Measurements from ENCODE around the gene EFNA2.

EFNA2 gene

DNA sequence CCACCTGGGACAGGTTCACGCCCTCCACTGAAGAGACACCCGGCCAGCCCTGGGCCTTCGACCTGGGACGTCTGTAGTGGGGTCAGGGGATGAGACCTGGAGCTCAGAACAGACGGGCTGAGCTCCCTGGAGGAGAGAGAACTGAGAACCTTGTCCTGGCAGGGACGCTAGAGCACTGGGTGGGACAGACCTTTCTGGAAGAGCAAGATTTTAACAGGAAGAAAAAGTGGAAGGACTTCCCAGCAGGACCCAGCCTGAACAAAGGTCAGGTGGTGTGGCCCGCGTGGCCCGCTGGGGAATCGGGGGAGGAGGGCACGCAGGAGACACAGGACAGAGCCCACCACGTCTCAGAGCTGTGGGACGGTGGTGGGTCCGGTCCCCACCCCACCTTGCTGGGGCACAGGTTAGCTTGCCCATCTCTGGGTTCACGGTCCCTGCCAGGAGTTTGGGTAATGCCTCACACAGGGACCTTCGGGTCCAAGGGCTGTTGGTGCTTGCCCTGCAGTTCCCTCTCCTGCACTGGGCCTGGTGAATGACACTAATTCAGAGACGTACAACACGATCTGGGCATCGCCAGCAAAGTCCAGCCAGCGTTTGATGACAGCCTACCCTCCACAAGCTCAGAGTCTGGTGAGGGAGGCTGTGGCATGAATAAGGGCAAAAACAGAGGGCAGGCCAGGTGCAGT lies 1.2 kb upstream of the EFNA2 start:
- no peak for DNase-seq (ENCODE audit: low read depth)

DNA sequence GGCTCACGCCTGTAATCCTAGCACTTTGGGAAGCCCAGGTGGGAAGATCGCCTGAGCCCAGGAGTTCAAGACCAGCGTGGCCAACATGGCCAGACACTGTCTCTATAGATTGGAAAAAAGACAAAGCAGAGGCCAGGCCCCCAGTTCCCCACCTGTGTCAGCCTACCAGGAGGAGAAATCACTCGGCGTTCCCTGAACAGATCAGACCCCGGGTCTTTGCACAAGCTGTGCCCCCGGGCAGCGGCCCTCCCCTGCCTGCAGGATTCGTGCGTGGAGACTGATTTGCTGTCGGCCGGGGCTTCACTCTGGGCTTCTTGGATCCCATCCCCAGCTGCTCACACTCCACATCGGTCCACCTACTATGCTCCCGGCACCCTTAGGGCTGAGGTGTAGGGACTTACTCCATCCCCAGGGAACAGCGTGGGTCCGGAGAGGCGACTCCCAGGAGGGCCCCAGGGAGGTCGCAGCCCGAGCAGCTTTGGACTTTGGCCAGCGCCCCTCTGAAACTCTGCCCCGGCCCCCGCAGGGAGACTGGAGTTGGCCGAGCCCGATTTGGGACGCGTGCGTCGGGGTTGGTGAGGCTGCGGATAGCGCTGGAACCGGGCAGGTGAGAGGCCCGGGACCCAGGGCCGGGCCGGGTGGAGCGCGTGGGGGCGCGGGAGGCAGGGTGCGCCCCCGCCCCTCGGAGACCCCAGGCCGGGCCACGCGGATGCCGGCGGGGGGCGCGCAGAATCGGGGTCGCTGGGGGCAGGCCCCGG lies 515 bp upstream of the EFNA2 start:
- DNase-seq (ENCODE audit: low read depth), result no peak

DNA sequence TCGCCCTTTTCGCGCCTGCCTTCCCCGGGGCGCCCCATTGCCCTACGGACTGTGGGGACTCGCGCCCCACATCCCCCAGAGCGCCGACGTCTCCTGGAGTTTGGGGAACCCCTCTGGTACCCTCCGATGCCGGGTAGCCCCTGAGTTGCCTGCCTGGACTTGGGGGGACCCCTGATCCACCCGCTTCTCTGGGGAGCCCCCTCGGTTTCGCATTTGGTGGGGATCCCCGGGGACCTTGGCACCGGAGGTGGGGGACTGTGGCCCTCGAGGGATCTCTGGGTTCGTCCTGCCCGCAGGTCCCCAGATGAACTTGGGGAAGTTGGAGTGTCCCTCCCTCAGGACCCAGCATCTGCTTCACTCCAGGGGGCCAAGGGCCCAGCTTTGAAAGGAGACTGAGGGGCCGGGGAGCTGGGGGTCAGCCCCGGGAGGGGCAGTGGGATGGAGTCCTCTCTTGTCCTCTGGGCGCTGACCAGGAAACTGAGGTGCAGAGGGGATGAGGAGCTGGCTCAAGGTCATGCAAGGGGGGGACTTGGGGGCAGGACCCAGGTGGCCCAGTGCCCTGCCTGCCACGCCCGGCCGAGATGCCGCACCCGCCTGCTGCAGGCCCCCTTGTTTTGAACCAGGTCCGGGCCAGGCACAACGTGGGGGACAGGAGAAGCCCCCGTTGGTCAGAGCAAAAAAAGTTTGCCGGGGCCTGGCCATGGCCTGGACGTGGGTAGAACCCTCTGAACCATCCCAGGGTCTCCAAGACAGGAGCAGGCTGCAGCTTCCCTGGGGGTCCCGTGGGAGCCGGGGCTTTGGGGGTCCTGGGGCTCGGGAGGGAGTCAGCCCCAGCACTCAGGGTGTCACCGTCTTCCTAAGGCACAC lies 1.0 kb downstream of the EFNA2 start:
- no peak for DNase-seq (ENCODE audit: low read depth)

- no peak for DNase-seq (ENCODE audit: low read depth)
Measured at GRCh38 chr19:1287354-1288225, 1.9 kb downstream of the EFNA2 start.

DNA sequence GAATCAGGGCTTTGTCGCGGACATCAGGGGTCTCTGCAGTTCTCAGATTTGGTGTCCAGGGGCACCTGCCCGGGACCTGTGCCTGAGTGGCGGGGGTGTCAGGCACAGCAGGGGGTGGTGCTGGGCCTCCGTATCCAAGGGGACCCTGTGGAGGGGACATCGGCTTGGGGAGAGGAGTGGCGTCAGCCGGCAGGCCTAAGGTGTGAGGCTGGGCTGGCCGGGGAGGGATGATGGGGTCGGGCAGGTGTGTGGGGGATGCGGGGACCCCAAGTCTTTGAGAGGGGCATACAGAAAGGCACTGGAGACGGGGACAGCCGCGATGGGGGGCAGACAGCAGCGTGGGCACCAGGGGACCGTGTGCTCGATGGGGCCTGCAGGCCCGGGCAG lies 2.5 kb downstream of the EFNA2 start:
- no peak for DNase-seq (ENCODE audit: low read depth)

- DNase-seq (ENCODE audit: low read depth), result no peak
Measured at GRCh38 chr19:1288833-1289685, 3.4 kb downstream of the EFNA2 start.

DNA sequence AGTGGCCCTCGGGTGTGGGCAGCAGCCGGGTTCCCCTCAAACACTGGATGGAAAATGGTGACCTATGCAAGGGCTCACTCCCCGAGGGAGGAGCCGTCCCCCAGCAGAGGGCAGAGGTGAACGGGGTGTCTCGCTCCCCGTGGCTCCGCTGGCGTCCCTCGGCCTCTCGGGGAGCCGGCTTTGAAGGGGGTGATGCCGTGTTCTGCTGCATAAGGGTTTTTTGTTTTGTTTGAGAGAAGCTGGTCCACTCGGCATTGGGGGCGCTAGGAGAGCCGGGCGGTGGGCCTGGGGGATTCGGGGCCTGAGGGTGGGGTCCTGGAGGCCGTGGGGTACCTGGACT lies 4.0 kb downstream of the EFNA2 start:
- DNase-seq (ENCODE audit: low read depth), result no peak

- no peak for DNase-seq (ENCODE audit: low read depth)
Measured at GRCh38 chr19:1290196-1290702, 4.6 kb downstream of the EFNA2 start.

DNA sequence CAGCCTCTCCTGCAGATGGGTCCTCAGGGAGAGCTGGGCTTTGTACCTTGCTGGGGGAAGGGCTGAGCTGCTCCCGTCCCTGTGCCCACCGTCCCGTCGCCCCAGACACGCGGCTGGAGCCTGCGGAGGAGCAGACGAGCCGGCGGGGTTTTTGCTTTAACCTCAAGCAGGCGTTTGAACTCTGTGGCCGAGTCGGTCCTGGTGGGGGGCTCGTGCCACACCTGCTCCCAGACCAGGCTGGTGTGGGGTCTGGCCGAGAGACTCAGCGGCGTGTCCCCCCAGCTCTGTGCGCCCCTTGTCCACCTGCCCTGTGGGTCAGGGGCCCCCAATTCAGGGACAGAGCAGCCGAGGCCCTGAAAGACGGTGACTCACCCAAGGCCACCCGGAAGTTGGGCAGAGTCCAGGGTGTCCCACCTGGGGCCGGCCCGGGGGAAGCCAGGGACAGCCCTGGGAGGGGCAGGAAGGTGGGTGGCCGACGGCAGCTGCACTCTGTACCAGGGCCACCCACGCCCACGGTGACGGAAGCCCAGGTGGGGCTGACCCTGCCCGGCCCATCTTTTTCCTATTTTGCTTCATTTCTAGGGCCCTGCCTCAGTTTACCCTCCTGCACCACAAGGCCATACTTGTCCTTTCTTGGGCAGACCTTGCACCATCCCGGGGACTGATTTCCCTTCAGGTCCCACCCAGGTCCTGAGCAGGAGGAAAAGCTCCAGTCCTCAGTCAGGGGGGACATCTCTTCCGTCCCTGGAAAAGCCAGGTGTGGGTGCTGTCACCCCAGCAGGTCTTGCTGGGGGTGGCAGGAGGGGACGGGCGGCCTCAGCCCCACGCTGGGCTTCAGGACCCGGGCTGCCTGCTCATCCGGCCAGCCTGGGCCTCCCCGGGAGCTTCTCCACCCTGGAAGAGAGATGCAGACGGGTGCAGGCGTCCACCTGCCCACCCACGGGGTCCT lies 5.3 kb downstream of the EFNA2 start:
- no peak for DNase-seq (ENCODE audit: low read depth)

GRCh38 chr19:1291761-1292418 lies 6.2 kb downstream of the EFNA2 start:
- DNase-seq (ENCODE audit: low read depth), result no peak

GRCh38 chr19:1292419-1293151 lies 6.9 kb downstream of the EFNA2 start:
- DNase-seq (ENCODE audit: low read depth), result no peak

DNA sequence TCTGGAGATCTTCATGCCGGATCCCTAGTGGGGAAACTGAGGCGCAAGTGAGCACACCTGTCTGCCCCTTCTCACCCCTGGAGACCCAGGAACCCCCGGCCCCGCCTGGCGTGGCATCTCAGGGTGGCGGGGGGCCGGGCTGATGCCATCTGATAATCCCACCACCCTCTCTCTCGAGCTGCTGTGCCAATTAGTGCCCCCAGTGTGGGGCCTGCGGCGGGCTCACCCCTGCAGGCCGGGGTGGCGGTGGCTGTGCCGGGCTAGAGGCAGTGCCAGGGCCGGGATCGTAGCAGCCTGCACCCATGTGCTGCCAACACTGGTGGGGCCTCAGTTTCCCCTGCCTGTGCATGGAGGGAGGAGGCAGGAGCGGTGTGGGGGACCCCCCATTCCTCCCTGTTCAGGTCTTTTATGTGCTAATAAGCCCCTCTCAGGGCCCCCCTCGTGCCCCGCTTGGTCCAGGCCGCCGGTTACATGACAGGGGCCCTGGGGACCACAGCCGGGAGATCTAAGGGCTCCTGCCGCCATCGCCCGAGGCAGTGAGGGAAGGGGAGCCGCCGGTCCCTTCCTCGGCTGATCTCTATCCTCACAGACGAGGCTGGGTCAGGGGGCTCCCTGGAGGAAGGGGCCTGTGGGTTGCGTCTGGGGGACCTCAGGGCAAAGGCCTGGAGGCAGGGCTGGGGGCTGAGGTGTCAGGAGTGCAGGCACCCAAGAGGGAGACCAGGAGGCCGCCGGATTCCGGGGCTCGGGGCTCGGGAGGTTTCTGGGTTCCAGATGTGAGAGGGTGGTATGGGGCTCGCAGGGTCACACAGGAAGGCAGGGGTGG lies 8.3 kb downstream of the EFNA2 start:
- DNase-seq (ENCODE audit: low read depth), result no peak

GRCh38 chr19:1294688-1295087 lies 9.0 kb downstream of the EFNA2 start:
- DNase-seq (ENCODE audit: low read depth), result no peak

- peak; percentile 26 for DNase-seq (ENCODE audit: low read depth)
Measured at GRCh38 chr19:1295169-1296012, 9.7 kb downstream of the EFNA2 start.

GRCh38 chr19:1296078-1296477 lies 10.4 kb downstream of the EFNA2 start:
- no peak for DNase-seq (ENCODE audit: low read depth)

DNA sequence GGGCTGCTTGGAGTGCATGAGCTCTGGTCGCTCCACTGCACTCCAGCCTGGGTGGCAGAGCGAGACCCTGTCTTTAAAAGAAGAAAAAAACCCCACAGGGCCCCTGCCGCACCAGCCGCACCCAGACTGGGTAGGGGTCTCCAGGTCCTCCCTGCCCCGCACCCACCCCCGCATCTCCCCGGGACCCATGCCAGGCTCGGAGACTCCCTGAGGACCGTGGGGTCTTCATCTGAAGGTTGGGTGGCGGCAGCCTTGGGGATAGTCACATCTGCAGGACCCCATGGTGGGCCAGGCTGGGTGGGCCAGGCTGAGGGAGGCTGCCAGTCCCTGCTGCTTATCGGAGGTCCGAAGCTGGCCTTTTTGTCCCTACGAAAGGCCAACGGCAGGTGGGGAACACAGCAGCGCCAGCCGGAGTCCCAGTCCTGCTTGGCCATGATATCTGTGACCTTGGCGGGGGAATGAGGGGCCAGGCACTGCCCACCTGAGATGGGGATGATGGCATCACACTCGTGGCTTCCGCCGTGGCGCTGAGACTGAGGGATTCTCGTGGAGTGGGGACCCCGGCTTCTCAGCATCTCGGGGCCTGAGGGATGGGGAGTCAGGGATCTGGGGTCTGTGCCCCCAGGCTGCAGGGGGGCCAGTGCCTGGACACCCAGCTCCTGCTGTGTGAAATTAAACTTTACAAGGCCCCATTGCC lies 11.1 kb downstream of the EFNA2 start:
- DNase-seq (ENCODE audit: low read depth), result no peak

Data from activated T-helper 1 cell treated with Interleukin-2 at 50 U/mL for 16 hours (primary cell).